Kidney (tissue), 14 donors: Measurements from ENCODE around the gene B3GNT5. TPM values are rescaled to one million over a fixed set of nuclear protein-coding genes. Genes with fewer than 3 reads are reported as not detected.

Experiments used
- DNase-seq, 5 donors: peaks; one replicate each; pipeline ENCODE4 v3.0.0-alpha.2; 2013 to 2020
- FAIRE-seq: peaks from 2 replicates; lab custom pipeline; 2012; peaks lifted over from hg19 to GRCh38; lab: Jason Lieb, UNC
- H3K27ac ChIP-seq, 2 donors: one replicate each; pipeline ENCODE4 v1.7.0; 2013; ENCODE audit warnings: low read depth in 2 of 2, low read length in 2 of 2, inconsistent platforms in 1 of 2
- H3K27me3 ChIP-seq: one replicate; pipeline ENCODE4 v1.7.1; 2013; ENCODE audit warnings: low read length, inconsistent platforms; ENCODE audit not compliant: control insufficient read depth, insufficient read depth
- H3K36me3 ChIP-seq, 3 donors: one replicate each; pipeline versions ENCODE4 v1.7.0 to v1.7.1; 2013; ENCODE audit warnings: low read length in 3 of 3, control low read depth in 1 of 3, inconsistent platforms in 1 of 3; ENCODE audit not compliant: insufficient read depth in 3 of 3, control insufficient read depth in 2 of 3
- H3K4me1 ChIP-seq, 3 donors: one replicate each; pipeline versions ENCODE4 v1.7.0 to v1.7.1; 2013; ENCODE audit warnings: low read length in 3 of 3, inconsistent platforms in 1 of 3, low read depth in 1 of 3; ENCODE audit not compliant: control insufficient read depth in 2 of 3, insufficient read depth in 2 of 3
- H3K4me3 ChIP-seq, 3 donors: one replicate each; pipeline versions ENCODE4 v1.7.0 to v1.8.1; 2013; ENCODE audit warnings: low read length in 3 of 3, control low read depth in 1 of 3, inconsistent platforms in 1 of 3
- H3K9ac ChIP-seq, 3 donors: one replicate each; pipeline versions ENCODE4 v1.7.0 to v1.7.1; 2013; ENCODE audit warnings: low read length in 3 of 3, control low read depth in 1 of 3, inconsistent platforms in 1 of 3
- H3K9me3 ChIP-seq, 3 donors: one replicate each; pipeline versions ENCODE4 v1.7.0 to v1.7.1; 2013; ENCODE audit warnings: low read length in 3 of 3, control low read depth in 1 of 3, inconsistent platforms in 1 of 3; ENCODE audit not compliant: control insufficient read depth in 2 of 3, insufficient read depth in 1 of 3
- intact Hi-C: fragments of 100-400 bp; cut with DNase I; formaldehyde crosslinking; loops from one replicate; pipeline ENCODE4 v1.11.1; 2022
- polyA plus RNA-seq: library from polyadenylated mRNA; stranded (reverse); fragments of 350-450 nt; fragmentation: Illumina TruSeq; extraction: RNeasy Lipid Tissue Mini Kit (QIAGEN cat#74804); gene quantifications from one replicate; pipeline ENCODE4 v1.2.3, GENCODE V29; 2014; ENCODE audit warnings: low read depth, low replicate concordance; ENCODE audit not compliant: insufficient read depth
- total RNA-seq: library from RNA; stranded (reverse); fragmentation: NEBNext Ultra II Directional; extraction: Animal tissue kit (Norgen Biotek cat#: 25700); gene quantifications from one replicate; pipeline ENCODE4 v1.2.1, GENCODE V29; 2021
- TF ChIP-seq, protein P1 (sequence below): IDR thresholded peaks from 3 replicates; pipeline ENCODE4 v1.5.1; 2012; ENCODE audit warnings: mild to moderate bottlenecking, moderate library complexity, borderline replicate concordance; ENCODE audit not compliant: insufficient read depth; ENCODE audit errors: extremely low read depth
- donor health status: control.
- donor health status: control.
- donor health status: control.
- donor health status: control.
- donor health status: control.
- donor health status: DM: yes; HTN: yes; CAD: no.
- donor health status: Normal renal cell carcinoma (clear cell type).

Gene B3GNT5
- total and polyA plus RNA-seq, 2 donors from 2014 or later, result 2.4 to 9.9 TPM

DNA sequence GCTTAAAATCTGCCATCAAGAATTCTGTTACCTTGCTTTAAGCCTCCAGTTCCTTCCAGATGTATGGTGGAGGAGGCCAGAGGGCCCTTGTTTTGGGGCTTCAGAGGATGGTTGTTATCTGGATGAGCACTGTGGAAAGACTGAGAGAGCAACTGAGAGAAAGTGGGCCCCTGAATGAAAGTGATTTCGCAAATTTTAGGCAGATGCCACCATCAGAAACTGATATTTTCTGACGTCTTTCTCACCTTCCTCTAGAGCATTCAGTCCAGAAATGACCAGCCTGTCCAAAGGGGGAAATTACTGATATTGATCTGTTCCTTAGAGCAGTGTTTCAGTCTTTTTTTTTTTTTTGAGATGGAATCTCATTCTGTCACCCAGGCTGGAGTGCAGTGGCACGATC lies 13.4 kb downstream of the B3GNT5 start:
- Histone ChIP-seq H3K27ac (no peak overlapping the region), H3K9ac (no peak overlapping the region), H3K36me3 (no peaks in the 10 kb centered on the region), H3K9me3 (no peaks in the 10 kb centered on the region), H3K27me3 (no peaks in the 10 kb centered on the region), H3K4me3 (no peak overlapping the region), H3K4me1 (peaks cover 6 to 11% (median 10%) of the 10 kb centered on the region in 3 donors)
- intact Hi-C loops, result no loop called here
- no peak for DNase-seq
- TF ChIP-seq, protein P1, sequence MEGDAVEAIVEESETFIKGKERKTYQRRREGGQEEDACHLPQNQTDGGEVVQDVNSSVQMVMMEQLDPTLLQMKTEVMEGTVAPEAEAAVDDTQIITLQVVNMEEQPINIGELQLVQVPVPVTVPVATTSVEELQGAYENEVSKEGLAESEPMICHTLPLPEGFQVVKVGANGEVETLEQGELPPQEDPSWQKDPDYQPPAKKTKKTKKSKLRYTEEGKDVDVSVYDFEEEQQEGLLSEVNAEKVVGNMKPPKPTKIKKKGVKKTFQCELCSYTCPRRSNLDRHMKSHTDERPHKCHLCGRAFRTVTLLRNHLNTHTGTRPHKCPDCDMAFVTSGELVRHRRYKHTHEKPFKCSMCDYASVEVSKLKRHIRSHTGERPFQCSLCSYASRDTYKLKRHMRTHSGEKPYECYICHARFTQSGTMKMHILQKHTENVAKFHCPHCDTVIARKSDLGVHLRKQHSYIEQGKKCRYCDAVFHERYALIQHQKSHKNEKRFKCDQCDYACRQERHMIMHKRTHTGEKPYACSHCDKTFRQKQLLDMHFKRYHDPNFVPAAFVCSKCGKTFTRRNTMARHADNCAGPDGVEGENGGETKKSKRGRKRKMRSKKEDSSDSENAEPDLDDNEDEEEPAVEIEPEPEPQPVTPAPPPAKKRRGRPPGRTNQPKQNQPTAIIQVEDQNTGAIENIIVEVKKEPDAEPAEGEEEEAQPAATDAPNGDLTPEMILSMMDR, result no peak
- no peak for FAIRE-seq

DNA sequence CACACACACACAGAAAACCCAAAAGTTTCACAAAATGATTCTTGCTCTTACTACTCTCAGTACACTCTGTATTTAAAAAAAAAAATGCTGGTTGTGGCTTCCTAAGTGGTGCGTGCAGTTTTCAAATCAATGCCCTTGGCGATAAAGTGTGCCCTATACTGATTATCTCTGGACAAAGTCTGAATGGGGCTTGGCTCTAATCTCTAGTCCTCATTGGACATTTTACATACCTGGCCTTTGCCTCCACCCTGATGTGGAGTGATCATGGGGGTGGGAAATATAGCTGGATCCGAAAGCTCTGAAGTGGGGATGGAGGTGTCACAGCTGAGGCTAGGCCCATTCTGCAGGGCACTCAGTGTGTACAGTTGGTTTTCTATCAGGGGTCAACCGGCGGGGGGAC lies 14.1 kb downstream of the B3GNT5 start:
- no peak overlapping the region for H3K27ac ChIP-seq
- TF ChIP-seq, protein P1, result no peak
- H3K27me3 ChIP-seq, result no peaks in the 10 kb centered on the region
- intact Hi-C loops, result no loop called here
- DNase-seq (no peak), FAIRE-seq (no peak)
- no peaks in the 10 kb centered on the region for H3K9me3 ChIP-seq
- H3K36me3 ChIP-seq, result no peaks in the 10 kb centered on the region
- H3K9ac ChIP-seq, result no peak overlapping the region
- H3K4me3 ChIP-seq, result no peak overlapping the region
- H3K4me1 ChIP-seq, result peaks cover 6 to 11% (median 10%) of the 10 kb centered on the region in 3 donors

DNA sequence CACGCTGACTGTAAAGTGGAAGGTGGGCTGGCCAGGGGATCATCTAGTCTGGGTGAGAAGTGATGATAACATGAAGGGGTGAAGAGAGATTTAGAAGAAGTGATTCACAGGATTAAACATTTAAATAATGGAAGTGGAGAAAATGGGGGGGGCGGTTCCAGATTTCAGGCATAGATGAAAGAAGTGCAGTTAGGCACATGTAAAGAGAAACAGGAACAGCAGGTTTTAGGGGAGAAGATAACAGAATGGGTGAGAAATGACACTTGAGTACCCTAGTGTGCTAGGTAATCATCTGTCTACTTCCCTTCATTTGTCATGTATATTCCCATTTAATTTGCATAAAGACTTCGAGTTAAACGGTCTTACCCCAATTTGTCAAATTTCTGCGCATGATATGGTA lies 15.3 kb downstream of the B3GNT5 start:
- TF ChIP-seq, protein P1, result no peak
- Histone ChIP-seq H3K4me1 (peaks cover 6 to 11% (median 10%) of the 10 kb centered on the region in 3 donors), H3K9ac (no peak overlapping the region), H3K27me3 (no peaks in the 10 kb centered on the region), H3K4me3 (no peak overlapping the region), H3K36me3 (no peaks in the 10 kb centered on the region), H3K27ac (no peak overlapping the region), H3K9me3 (no peaks in the 10 kb centered on the region)
- intact Hi-C loops, result no loop called here
- no peak for FAIRE-seq
- no peak for DNase-seq

DNA sequence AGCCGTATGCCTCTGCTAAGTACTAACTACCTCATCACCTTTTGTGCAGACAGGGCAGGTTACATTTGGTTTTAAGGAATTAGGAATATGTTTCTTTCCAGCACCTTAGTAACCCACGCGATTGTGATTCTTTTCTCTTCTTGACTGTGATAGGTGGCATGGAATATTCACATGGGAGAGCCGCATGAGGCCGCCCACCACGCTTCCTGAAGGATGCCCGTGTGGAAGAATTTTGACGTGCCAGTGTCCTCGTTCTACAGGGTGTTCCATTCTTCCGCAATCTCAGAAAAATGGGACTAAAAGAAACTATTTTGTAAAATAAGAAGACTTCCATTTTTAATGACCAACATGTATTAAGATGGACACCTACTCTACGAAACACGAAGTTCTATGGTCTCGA lies 16.3 kb downstream of the B3GNT5 start:
- no peak for DNase-seq
- no peaks in the 10 kb centered on the region for H3K9me3 ChIP-seq
- H3K4me1 ChIP-seq, result peaks cover 4 to 11% (median 10%) of the 10 kb centered on the region in 3 donors
- intact Hi-C loops, result no loop called here
- no peak overlapping the region for H3K27ac ChIP-seq
- H3K9ac ChIP-seq, result no peak overlapping the region
- TF ChIP-seq, protein P1, result no peak
- no peak for FAIRE-seq
- no peaks in the 10 kb centered on the region for H3K36me3 ChIP-seq
- no peak overlapping the region for H3K4me3 ChIP-seq
- H3K27me3 ChIP-seq, result no peaks in the 10 kb centered on the region
